Myometrial cell (primary cell): ENCODE measurements around the gene HP1BP3. TPM values are rescaled to one million over a fixed set of nuclear protein-coding genes. Genes with fewer than 3 reads are reported as not detected.

Source experiments
- total RNA-seq: library from RNA; depleted of rRNA; stranded (reverse); fragments of >200 nt; gene quantifications from 2 replicates; pipeline ENCODE4 v1.2.3, GENCODE V29; 2015

The HP1BP3 gene
- total RNA-seq: 129 and 159 TPM in 2 replicates

GRCh38 chr1:20787029-20787839 is at the start of gene HP1BP3:
TSS of gene HP1BP3 (minus strand) at chr1:20787307. CDS start at chr1:20780440, 6,867 bp downstream.

GRCh38 chr1:20732588-20733359 is 54.3 kb downstream of the HP1BP3 start, which contains the start of gene SH2D5:
TSS of gene SH2D5 (minus strand) at chr1:20732703. CDS start at chr1:20728044, 4,659 bp downstream.

GRCh38 chr1:20717452-20718342 is 69.4 kb downstream of the HP1BP3 start, which contains the start of gene KIF17:
TSS of gene KIF17 (minus strand) at chr1:20718007. CDS start at chr1:20717706, 301 bp downstream.

Other genes with a start within 250 kb of the HP1BP3 start
- 0.35 TPM in 1 of 2 replicates, not detected in the other for gene FAM43B, start 234.7 kb downstream of the HP1BP3 start, total RNA-seq
- gene CDA, start 198.2 kb downstream of the HP1BP3 start, total RNA-seq: 25.4 and 31.5 TPM in 2 replicates
- 116 and 133 TPM in 2 replicates for gene PINK1, start 153.8 kb downstream of the HP1BP3 start, total RNA-seq
- gene DDOST, start 125.9 kb downstream of the HP1BP3 start, total RNA-seq: 416 and 461 TPM in 2 replicates
- under 0.01 and 1.9 TPM in 2 replicates for gene KIF17, start 69.3 kb downstream of the HP1BP3 start, total RNA-seq
- 1.7 and 5.0 TPM in 2 replicates for gene SH2D5, start 54.6 kb downstream of the HP1BP3 start, total RNA-seq